ENCODE results near the gene SLC25A23. TPM values are rescaled to one million over a fixed set of nuclear protein-coding genes. Genes with fewer than 3 reads are reported as not detected.

The SLC25A23 gene
- total and polyA plus RNA-seq, 10 donors: 7.5 to 39.6 (median 18.5) TPM

DNA sequence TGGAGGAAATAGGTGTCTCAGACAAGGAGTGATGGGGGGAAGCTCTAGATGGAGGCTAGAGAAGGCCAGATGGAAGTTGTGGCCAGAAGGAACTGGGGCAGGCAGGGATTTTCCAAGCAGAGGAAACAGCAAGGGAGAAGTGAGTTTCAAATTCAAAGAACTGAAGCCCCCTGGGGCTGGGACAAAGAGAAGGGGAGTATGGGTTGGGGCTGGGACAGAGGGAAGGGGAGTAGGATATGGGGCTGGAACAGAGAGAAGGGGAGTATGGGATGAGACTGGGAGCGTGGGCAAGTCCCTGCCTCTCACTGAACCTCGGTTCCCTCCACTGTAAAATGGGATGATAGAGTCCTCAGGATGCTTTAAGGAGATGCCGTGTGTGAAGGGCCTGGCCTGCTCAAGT, 64.8 kb downstream of the SLC25A23 start:
- peaks cover 12 to 35% (median 25%) of the 10 kb centered on the region in 6 donors for H3K4me1 ChIP-seq
- no peak overlapping the region for H3K4me3 ChIP-seq
- intact Hi-C loops (cut with DNase I; ENCODE audit: low total_unique reads): no loop called here
- no peak overlapping the region for H3K27ac ChIP-seq
- peaks cover 0 to 21% (median 6%) of the 10 kb centered on the region in 6 donors for H3K36me3 ChIP-seq
- H3K9me3 ChIP-seq: no peaks in the 10 kb centered on the region
- TF ChIP-seq POLR2A (IDR thresholded peaks at IDR 0.05): no peak
- TF ChIP-seq, protein P1, sequence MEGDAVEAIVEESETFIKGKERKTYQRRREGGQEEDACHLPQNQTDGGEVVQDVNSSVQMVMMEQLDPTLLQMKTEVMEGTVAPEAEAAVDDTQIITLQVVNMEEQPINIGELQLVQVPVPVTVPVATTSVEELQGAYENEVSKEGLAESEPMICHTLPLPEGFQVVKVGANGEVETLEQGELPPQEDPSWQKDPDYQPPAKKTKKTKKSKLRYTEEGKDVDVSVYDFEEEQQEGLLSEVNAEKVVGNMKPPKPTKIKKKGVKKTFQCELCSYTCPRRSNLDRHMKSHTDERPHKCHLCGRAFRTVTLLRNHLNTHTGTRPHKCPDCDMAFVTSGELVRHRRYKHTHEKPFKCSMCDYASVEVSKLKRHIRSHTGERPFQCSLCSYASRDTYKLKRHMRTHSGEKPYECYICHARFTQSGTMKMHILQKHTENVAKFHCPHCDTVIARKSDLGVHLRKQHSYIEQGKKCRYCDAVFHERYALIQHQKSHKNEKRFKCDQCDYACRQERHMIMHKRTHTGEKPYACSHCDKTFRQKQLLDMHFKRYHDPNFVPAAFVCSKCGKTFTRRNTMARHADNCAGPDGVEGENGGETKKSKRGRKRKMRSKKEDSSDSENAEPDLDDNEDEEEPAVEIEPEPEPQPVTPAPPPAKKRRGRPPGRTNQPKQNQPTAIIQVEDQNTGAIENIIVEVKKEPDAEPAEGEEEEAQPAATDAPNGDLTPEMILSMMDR (IDR thresholded peaks at IDR 0.05 in 8 of 11, conservative IDR thresholded peaks at IDR 0.05 in 3 of 11): no peak
- no peak for TF ChIP-seq POLR2AphosphoS5 (IDR thresholded peaks at IDR 0.05)
- no peaks in the 10 kb centered on the region for H3K27me3 ChIP-seq (replicated peaks in 1 of 7)
- DNase-seq: no peak
- WGBS, 5 donors: 88 to 95% (median 93%) methylated on average over 3 of the region's 3 CpGs

DNA sequence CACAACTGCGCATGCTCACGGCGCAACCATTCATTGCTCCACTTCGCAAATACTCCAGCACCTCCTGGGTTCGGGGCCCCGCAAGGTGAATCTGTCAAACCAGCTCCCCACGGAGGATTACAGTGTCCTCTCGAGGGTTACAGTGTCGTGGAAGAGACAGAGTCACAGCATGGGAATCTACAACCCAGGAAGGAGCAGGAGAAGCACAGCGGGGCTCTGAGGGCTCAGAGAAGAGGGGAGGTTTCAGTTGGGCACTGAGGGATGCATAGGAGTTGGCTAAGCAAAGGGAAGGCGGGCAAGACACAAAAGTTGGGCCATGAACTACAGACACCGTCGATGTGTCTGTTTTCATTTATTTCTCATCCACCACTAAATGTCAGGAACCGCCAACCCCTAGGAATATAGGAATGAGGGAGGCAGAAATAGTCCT, 65.6 kb downstream of the SLC25A23 start:
- 29 to 31% (median 29%) methylated on average over 14 of the region's 14 CpGs for WGBS, 5 donors

DNA sequence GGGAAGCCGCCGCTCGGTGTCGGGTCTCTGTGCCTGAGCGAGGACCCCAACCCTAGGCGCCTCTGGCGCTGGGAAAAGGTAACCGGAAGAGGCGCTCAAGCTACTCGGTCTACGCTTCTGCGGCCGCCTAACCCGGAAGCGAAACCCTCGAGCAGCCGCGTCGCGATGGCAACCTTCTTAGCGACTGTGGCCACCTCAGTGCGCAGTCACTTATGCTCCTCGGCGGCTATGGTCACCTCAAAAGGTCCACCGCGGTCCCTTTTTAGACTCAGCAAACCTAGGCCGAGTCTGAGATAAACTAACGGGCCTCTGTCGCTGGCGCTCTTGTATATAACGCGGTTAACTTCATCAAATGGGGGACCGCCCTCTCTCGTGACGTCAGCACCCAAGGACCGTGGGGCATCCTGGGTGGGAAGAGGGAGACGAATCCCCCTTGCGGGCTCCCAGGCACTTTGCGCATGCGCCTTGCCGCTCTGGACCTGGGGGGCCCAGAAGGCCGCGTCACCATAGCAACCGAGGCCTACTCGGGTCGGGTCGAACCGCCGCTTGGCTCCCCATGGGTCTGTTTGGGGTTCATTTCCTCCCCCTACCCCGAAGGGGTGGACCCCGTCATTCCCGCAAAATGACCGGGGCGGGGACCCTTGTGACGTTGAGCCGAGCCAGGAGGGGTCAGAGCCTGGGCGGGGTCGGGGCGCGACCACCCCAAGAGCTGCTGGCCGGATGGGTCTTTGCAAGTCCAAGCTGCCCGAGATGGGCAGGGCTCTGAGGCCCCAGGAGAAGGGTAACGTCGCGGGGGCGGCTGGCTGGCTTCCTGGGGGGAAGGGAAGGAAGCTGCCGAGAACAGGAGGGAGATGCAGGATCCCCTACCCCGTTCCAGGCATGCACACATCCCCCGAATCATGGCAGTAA, 66.3 kb downstream of the SLC25A23 start, which contains the start of gene GTF2F1:
TSS of gene GTF2F1 (minus strand) at position 91 of the 909 bp plus-strand sequence. CDS start 169 bp downstream, outside the sequence.
- Histone ChIP-seq H3K27me3 (replicated peaks in 1 of 7) (no peaks in the 10 kb centered on the region), H3K4me1 (peaks cover 12 to 42% (median 25%) of the 10 kb centered on the region in 6 donors), H3K27ac (peak within 1 kb of the TSS; percentile 76 to 96 (median 94)), H3K4me3 (peak within 1 kb of the TSS; percentile 73 to 96 (median 92)), H3K36me3 (peaks cover 0 to 36% (median 21%) of the 10 kb centered on the region in 6 donors), H3K9me3 (no peaks in the 10 kb centered on the region)
- peak; percentile 75 to 84 (median 82) for TF ChIP-seq POLR2AphosphoS5 (IDR thresholded peaks at IDR 0.05)
- TF ChIP-seq, protein P1 (IDR thresholded peaks at IDR 0.05 in 8 of 11, conservative IDR thresholded peaks at IDR 0.05 in 3 of 11): peak in 4 of 11 experiments; percentile 8 to 29 (median 20)
- TF ChIP-seq POLR2A (IDR thresholded peaks at IDR 0.05): peak in 1 of 3 donors; percentile 49
- peak; percentile 98 for DNase-seq
- intact Hi-C loops (cut with DNase I; ENCODE audit: low total_unique reads): no loop called here
- 0 to 2% (median 1%) methylated on average over 56 to 69 of the region's 69 CpGs for WGBS, 5 donors

More for the DNA sequence above, 65.6 kb downstream of the SLC25A23 start:
- intact Hi-C loops (cut with DNase I; ENCODE audit: low total_unique reads): no loop called here
- TF ChIP-seq, protein P1 (IDR thresholded peaks at IDR 0.05 in 8 of 11, conservative IDR thresholded peaks at IDR 0.05 in 3 of 11): no peak
- TF ChIP-seq POLR2A (IDR thresholded peaks at IDR 0.05): peak in 1 of 3 donors; percentile 13
- peak overlapping the region; percentile 76 to 96 (median 94) for H3K27ac ChIP-seq
- peaks cover 12 to 42% (median 25%) of the 10 kb centered on the region in 6 donors for H3K4me1 ChIP-seq
- no peaks in the 10 kb centered on the region for H3K27me3 ChIP-seq (replicated peaks in 1 of 7)
- no peaks in the 10 kb centered on the region for H3K9me3 ChIP-seq
- H3K4me3 ChIP-seq: peak overlapping the region; percentile 73 to 96 (median 92)
- no peak for DNase-seq
- peaks cover 0 to 29% (median 14%) of the 10 kb centered on the region in 6 donors for H3K36me3 ChIP-seq

All from spleen (tissue), 11 donors.